Transverse colon (tissue), 4 donors: Measurements from ENCODE around the gene ADAM12. TPM values are rescaled to one million over a fixed set of nuclear protein-coding genes. Genes with fewer than 3 reads are reported as not detected.

ENCODE experiments used
- DNase-seq: peaks from one replicate; pipeline ENCODE4 v3.0.0-alpha.2; 2019
- H3K27ac ChIP-seq, 4 donors: fragments of 200-600 bp; sonication (generic); 2 replicates each; pipeline ENCODE4 v1.5.1; 2016 to 2018; ENCODE audit warnings: inconsistent platforms in 4 of 4
- H3K27me3 ChIP-seq: fragments of 200-600 bp; sonication (generic); 2 replicates; pipeline ENCODE4 v1.5.1; 2017; ENCODE audit warnings: inconsistent platforms
- H3K36me3 ChIP-seq, 4 donors: fragments of 200-600 bp; sonication (generic); 2 replicates each; pipeline ENCODE4 v1.5.1; 2017 to 2019; ENCODE audit warnings: inconsistent platforms in 4 of 4
- H3K4me1 ChIP-seq, 4 donors: fragments of 200-600 bp; sonication (generic); 2 replicates each; pipeline ENCODE4 v1.5.1; 2017 to 2020; ENCODE audit warnings: inconsistent platforms in 4 of 4
- H3K4me3 ChIP-seq, 4 donors: fragments of 200-600 bp; sonication (generic); 1 replicate in 1 of 4; 2 replicates in 3 of 4; pipeline versions ENCODE4 v1.5.1 to v1.6.1; 2017 to 2019; ENCODE audit warnings: inconsistent platforms in 4 of 4
- H3K9me3 ChIP-seq, 2 donors: fragments of 200-600 bp; sonication (generic); 2 replicates each; pipeline ENCODE4 v1.5.1; 2017 to 2019; ENCODE audit warnings: inconsistent platforms in 2 of 2
- CTCF ChIP-seq, 5 experiments: fragments of 200-600 bp in 3 of 5; fragments of 450-650 bp in 2 of 5; sonication (generic) in 3 of 5; IDR thresholded peaks; 1 replicate in 2 of 5; 2 replicates in 3 of 5; pipeline ENCODE4 v1.5.1; 2016 to 2017; ENCODE audit warnings: antibody characterized with exemption in 5 of 5, inconsistent platforms in 3 of 5, mild to moderate bottlenecking in 2 of 5, moderate library complexity in 1 of 5
- EP300 ChIP-seq: sonication (generic); formaldehyde crosslinking; IDR thresholded peaks from one replicate; pipeline ENCODE4 v1.6.1; 2017; ENCODE audit warnings: antibody characterized with exemption, low read depth
- POLR2A ChIP-seq: fragments of 450-650 bp; IDR thresholded peaks from one replicate; pipeline ENCODE4 v1.6.1; 2016; ENCODE audit warnings: antibody characterized with exemption, mild to moderate bottlenecking, moderate library complexity
- POLR2AphosphoS5 ChIP-seq, 3 donors: sonication (generic); formaldehyde crosslinking; IDR thresholded peaks; one replicate each; pipeline ENCODE4 v1.6.1; 2016; ENCODE audit warnings: antibody characterized with exemption in 3 of 3
- WGBS, 2 donors: methylation state at CpG; one replicate each; pipeline ENCODE4 v1.1.5; 2018; ENCODE audit warnings: low coverage in 1 of 2; 5-methylcytosine and 5-hydroxymethylcytosine counted together
- in situ Hi-C, 4 donors: fragments of 200-750 bp; cut with MboI; loops; one replicate each; pipeline versions ENCODE4 v1.15.0 to v1.15.1; 2017; ENCODE audit warnings: low sequenced_read_pairs in 3 of 4, low pct_ligation_motif_present in 1 of 4, low pct_unique_long_range_greater_than_20kb in 1 of 4
- intact Hi-C: fragments of 100-400 bp; cut with DNase I; formaldehyde crosslinking; loops from one replicate; pipeline ENCODE4 v1.15.1; 2023; ENCODE audit warnings: low total_unique reads
- total RNA-seq, 4 donors: library from RNA; depleted of rRNA; stranded (reverse); fragments of >200 nt; gene quantifications; one replicate each; pipeline ENCODE4 v1.1.0, GENCODE V29; 2016

The ADAM12 gene
- total RNA-seq, 4 donors from 2014 or later, result 0.14 to 2.2 (median 1.1) TPM; not detected in 1

- in situ Hi-C loops (loop anchor here in 3 of 4 donors (25.0 kb wide), 1 partner anchor 410 kb away; no protein-coding TSS in a partner anchor), intact Hi-C loops (no loop called here)
- no peaks in the 10 kb centered on the region for H3K36me3 ChIP-seq
- H3K4me1 ChIP-seq, result no peaks in the 10 kb centered on the region
- DNase-seq, result no peak
- 70 to 86% methylated on average over 2 to 3 of the region's 3 CpGs for WGBS, 2 donors
- H3K9me3 ChIP-seq, result no peaks in the 10 kb centered on the region
- TF ChIP-seq POLR2A (no peak), CTCF (IDR thresholded peaks at IDR 0.05) (no peak), EP300 (no peak), POLR2AphosphoS5 (IDR thresholded peaks at IDR 0.05) (no peak)
- no peak overlapping the region for H3K27ac ChIP-seq
- no peaks in the 10 kb centered on the region for H3K27me3 ChIP-seq
- no peak overlapping the region for H3K4me3 ChIP-seq
Measured at GRCh38 chr10:126397156-126397555, 8.9 kb upstream of the ADAM12 start.

GRCh38 chr10:126394948-126395347 lies 6.7 kb upstream of the ADAM12 start:
- 71% methylated on average over 2 of the region's 2 CpGs; no CpG with 5 or more reads in 1 of the 2 donors for WGBS, 2 donors
- Histone ChIP-seq H3K9me3 (no peaks in the 10 kb centered on the region), H3K4me1 (peaks cover 0 to 4% (median 0%) of the 10 kb centered on the region in 4 donors), H3K4me3 (no peak overlapping the region), H3K27ac (no peak overlapping the region), H3K27me3 (peaks cover 9% of the 10 kb centered on the region), H3K36me3 (no peaks in the 10 kb centered on the region)
- TF ChIP-seq POLR2AphosphoS5 (IDR thresholded peaks at IDR 0.05) (no peak), EP300 (no peak), POLR2A (no peak), CTCF (IDR thresholded peaks at IDR 0.05) (no peak)
- intact Hi-C loops (no loop called here), in situ Hi-C loops (loop anchor here in 3 of 4 donors (25.0 kb wide), 1 partner anchor 408 kb away; no protein-coding TSS in a partner anchor)
- DNase-seq, result no peak

- in situ Hi-C loops, result loop anchor here in 3 of 4 donors (25.0 kb wide), 1 partner anchor 406 kb away; no protein-coding TSS in a partner anchor
- H3K9me3 ChIP-seq, result no peaks in the 10 kb centered on the region
- TF ChIP-seq POLR2AphosphoS5 (IDR thresholded peaks at IDR 0.05) (no peak), CTCF (IDR thresholded peaks at IDR 0.05) (no peak), EP300 (no peak), POLR2A (no peak)
- H3K4me1 ChIP-seq, result peaks cover 0 to 9% (median 3%) of the 10 kb centered on the region in 4 donors
- no peak for DNase-seq
- intact Hi-C loops, result no loop called here
- H3K4me3 ChIP-seq, result no peak overlapping the region
- H3K36me3 ChIP-seq, result no peaks in the 10 kb centered on the region
- peaks cover 27% of the 10 kb centered on the region for H3K27me3 ChIP-seq
- H3K27ac ChIP-seq, result no peak overlapping the region
- WGBS, 2 donors, result 72 to 87% methylated on average over 4 of the region's 4 CpGs
Measured at GRCh38 chr10:126393076-126393475, 4.8 kb upstream of the ADAM12 start.

GRCh38 chr10:126392469-126392868 lies 4.2 kb upstream of the ADAM12 start:
- Histone ChIP-seq H3K4me3 (no peak overlapping the region), H3K36me3 (no peaks in the 10 kb centered on the region), H3K4me1 (peaks cover 0 to 12% (median 8%) of the 10 kb centered on the region in 4 donors), H3K27ac (no peak overlapping the region), H3K9me3 (no peaks in the 10 kb centered on the region), H3K27me3 (peaks cover 33% of the 10 kb centered on the region)
- in situ Hi-C loops, result loop anchor here in 3 of 4 donors (25.0 kb wide), 1 partner anchor 405 kb away; no protein-coding TSS in a partner anchor
- 75 to 90% methylated on average over 2 to 8 of the region's 8 CpGs for WGBS, 2 donors
- TF ChIP-seq EP300, result no peak
- TF ChIP-seq CTCF (IDR thresholded peaks at IDR 0.05), result no peak
- TF ChIP-seq POLR2AphosphoS5 (IDR thresholded peaks at IDR 0.05), result no peak
- DNase-seq, result no peak
- intact Hi-C loops, result no loop called here
